Panc1 (cell line): ENCODE measurements around the gene HELZ2. TPM values are rescaled to one million over a fixed set of nuclear protein-coding genes. Genes with fewer than 3 reads are reported as not detected.

Experiments used
- ATAC-seq: fragments of 200-7000 bp; cut with Tn5 transposase; 2 replicates; pipeline ENCODE4 v1.9.1; 2020; ENCODE audit warnings: mild to moderate bottlenecking, moderate library complexity
- BruUV-seq: library from RNA; stranded (reverse); fragments of 400-500 nt; replicated peaks from 2 replicates; lab custom pipeline; 2021; lab: Mats Ljungman, UMichigan
- CTCF ChIA-PET: fragments of 300-600 bp; sonication (Branson Sonifier 250); formaldehyde crosslinking; loops from one replicate; lab custom pipeline; 2022; ENCODE audit warnings: antibody characterized with exemption; lab: Charles Lee
- POLR2A ChIA-PET: fragments of 300-600 bp; sonication (Branson Sonifier 250); formaldehyde crosslinking; loops from one replicate; lab custom pipeline; 2022; ENCODE audit warnings: antibody characterized with exemption; lab: Charles Lee
- DNase-seq: peaks from one replicate; pipeline ENCODE4 v3.0.0-alpha.2; 2010; ENCODE audit warnings: low read depth, low spot score
- H3K27ac ChIP-seq: 2 replicates; pipeline ENCODE4 v1.5.1; 2011; ENCODE audit warnings: mild to moderate bottlenecking, low read length, inconsistent platforms
- H3K27me3 ChIP-seq: fragments of 200-500 bp; sonication (Bioruptor generic); 2 replicates; pipeline ENCODE4 v1.6.0; 2014; ENCODE audit warnings: low read length, inconsistent platforms; ENCODE audit not compliant: control insufficient read depth, insufficient read depth
- H3K36me3 ChIP-seq: fragments of 200-500 bp; sonication (Bioruptor generic); 2 replicates; pipeline ENCODE4 v1.5.1; 2014; ENCODE audit warnings: inconsistent platforms, mild to moderate bottlenecking, low read length, moderate library complexity; ENCODE audit not compliant: control insufficient read depth, insufficient read depth
- H3K4me1 ChIP-seq: 2 replicates; pipeline ENCODE4 v1.5.1; 2011; ENCODE audit warnings: inconsistent platforms, mild to moderate bottlenecking, low read length, moderate library complexity; ENCODE audit not compliant: control insufficient read depth, insufficient read depth
- H3K4me3 ChIP-seq, 2 experiments: 2 replicates each; pipeline ENCODE4 v1.5.1; 2011 to 2012; ENCODE audit warnings: low read depth in 2 of 2, low read length in 2 of 2, mild to moderate bottlenecking in 2 of 2, inconsistent platforms in 1 of 2, moderate library complexity in 1 of 2
- H3K9me3 ChIP-seq: fragments of 200-500 bp; sonication (Bioruptor generic); 2 replicates; pipeline ENCODE4 v1.5.1; 2014; ENCODE audit warnings: low read depth, mild to moderate bottlenecking, inconsistent platforms, low read length, moderate library complexity; ENCODE audit not compliant: control insufficient read depth, insufficient read depth
- POLR2AphosphoS5 ChIP-seq: IDR thresholded peaks from 2 replicates; pipeline ENCODE4 v1.6.1; 2012; ENCODE audit warnings: mild to moderate bottlenecking, low read depth, low read length, moderate library complexity
- SIN3A ChIP-seq: IDR thresholded peaks from 2 replicates; pipeline ENCODE4 v1.6.1; 2012; ENCODE audit warnings: low read depth, mild to moderate bottlenecking, low read length, moderate library complexity, borderline replicate concordance; ENCODE audit not compliant: insufficient read depth
- TCF7L2 ChIP-seq: IDR thresholded peaks from 2 replicates; pipeline ENCODE4 v1.6.1; 2011; ENCODE audit warnings: mild to moderate bottlenecking, low read depth, low read length, inconsistent platforms
- in situ Hi-C: cut with HindIII; loops from 2 replicates; pipeline ENCODE4 v1.10.0; 2016; ENCODE audit warnings: low sequenced_read_pairs, low pct_unique_long_range_greater_than_20kb
- intact Hi-C: fragments of 100-400 bp; cut with micrococcal nuclease; formaldehyde crosslinking; loops from one replicate; pipeline ENCODE4 v1.10.0; 2022; ENCODE audit not compliant: unreplicated experiment
- total RNA-seq: library from RNA; stranded (reverse); gene quantifications from one replicate; pipeline ENCODE4 v1.2.1, GENCODE V29; 2021; ENCODE audit not compliant: unreplicated experiment
- TF ChIP-seq, protein P1 (sequence below), 2 experiments: IDR thresholded peaks; 2 replicates each; pipeline ENCODE4 v1.6.1; 2011 to 2012; ENCODE audit warnings: low read depth in 2 of 2, control low read depth in 1 of 2, low read length in 1 of 2, mild to moderate bottlenecking in 1 of 2, moderate library complexity in 1 of 2; ENCODE audit not compliant: insufficient read depth in 1 of 2
- TF ChIP-seq, protein P2 (sequence below): fragments of 450-650 bp; IDR thresholded peaks from 2 replicates; pipeline ENCODE4 v1.5.1; 2017; ENCODE audit warnings: mild to moderate bottlenecking

Gene HELZ2
- total RNA-seq, 1 experiment from 2014 or later, result 41.5 TPM

DNA sequence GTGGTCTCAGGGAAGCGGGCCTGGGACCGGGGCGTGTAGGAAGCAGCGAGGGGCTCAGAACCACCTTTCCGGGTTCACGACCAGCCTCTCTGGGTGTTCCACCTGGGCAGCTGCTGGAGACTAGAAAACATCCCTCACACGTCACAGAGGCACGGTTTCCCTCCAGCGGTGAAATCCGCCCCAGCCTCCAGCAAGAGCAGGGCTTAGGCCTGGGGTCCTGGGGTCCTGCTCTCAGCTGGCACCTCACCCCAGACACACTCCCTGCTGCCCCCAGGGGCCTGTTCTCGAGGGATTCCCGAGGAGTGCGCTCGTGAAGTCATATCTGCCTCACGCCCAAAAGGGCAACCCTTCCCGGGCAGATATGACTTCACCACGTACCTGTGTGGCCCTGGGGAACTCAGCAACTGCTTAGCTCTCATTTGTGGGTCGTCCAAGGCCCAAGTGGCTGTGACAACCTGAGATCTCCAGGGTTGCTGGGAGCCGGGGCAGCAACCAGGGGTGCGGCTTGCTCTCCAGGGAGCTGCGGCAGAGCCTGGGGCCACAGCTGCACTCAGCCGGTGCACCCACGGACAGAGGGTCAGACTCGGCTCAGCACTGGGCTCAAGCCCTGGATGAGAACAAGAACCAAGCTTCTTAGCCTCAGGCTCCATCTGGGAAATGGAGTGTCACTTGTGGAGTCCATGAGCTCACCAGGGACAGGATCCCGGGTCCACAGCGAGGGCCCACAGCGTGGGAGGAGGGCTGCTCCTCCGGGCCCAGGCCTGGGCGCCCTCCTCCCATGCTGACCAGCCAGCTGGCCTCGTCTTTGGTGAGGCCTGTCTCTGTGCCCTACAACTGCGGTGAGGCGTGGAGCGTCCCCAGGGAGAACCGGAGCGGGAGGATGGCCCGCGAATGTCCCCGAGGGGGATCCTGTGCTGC, 19.4 kb downstream of the HELZ2 start:
- ATAC-seq (peak; percentile 18), DNase-seq (no peak)
- TF ChIP-seq, protein P1, sequence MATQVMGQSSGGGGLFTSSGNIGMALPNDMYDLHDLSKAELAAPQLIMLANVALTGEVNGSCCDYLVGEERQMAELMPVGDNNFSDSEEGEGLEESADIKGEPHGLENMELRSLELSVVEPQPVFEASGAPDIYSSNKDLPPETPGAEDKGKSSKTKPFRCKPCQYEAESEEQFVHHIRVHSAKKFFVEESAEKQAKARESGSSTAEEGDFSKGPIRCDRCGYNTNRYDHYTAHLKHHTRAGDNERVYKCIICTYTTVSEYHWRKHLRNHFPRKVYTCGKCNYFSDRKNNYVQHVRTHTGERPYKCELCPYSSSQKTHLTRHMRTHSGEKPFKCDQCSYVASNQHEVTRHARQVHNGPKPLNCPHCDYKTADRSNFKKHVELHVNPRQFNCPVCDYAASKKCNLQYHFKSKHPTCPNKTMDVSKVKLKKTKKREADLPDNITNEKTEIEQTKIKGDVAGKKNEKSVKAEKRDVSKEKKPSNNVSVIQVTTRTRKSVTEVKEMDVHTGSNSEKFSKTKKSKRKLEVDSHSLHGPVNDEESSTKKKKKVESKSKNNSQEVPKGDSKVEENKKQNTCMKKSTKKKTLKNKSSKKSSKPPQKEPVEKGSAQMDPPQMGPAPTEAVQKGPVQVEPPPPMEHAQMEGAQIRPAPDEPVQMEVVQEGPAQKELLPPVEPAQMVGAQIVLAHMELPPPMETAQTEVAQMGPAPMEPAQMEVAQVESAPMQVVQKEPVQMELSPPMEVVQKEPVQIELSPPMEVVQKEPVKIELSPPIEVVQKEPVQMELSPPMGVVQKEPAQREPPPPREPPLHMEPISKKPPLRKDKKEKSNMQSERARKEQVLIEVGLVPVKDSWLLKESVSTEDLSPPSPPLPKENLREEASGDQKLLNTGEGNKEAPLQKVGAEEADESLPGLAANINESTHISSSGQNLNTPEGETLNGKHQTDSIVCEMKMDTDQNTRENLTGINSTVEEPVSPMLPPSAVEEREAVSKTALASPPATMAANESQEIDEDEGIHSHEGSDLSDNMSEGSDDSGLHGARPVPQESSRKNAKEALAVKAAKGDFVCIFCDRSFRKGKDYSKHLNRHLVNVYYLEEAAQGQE (IDR thresholded peaks at IDR 0.05; ENCODE audit: insufficient read depth in 1 of 2, low read depth in 2 of 2, low read length in 1 of 2), result no peak
- TF ChIP-seq POLR2AphosphoS5 (no peak), SIN3A (no peak), TCF7L2 (no peak)
- TF ChIP-seq, protein P2, sequence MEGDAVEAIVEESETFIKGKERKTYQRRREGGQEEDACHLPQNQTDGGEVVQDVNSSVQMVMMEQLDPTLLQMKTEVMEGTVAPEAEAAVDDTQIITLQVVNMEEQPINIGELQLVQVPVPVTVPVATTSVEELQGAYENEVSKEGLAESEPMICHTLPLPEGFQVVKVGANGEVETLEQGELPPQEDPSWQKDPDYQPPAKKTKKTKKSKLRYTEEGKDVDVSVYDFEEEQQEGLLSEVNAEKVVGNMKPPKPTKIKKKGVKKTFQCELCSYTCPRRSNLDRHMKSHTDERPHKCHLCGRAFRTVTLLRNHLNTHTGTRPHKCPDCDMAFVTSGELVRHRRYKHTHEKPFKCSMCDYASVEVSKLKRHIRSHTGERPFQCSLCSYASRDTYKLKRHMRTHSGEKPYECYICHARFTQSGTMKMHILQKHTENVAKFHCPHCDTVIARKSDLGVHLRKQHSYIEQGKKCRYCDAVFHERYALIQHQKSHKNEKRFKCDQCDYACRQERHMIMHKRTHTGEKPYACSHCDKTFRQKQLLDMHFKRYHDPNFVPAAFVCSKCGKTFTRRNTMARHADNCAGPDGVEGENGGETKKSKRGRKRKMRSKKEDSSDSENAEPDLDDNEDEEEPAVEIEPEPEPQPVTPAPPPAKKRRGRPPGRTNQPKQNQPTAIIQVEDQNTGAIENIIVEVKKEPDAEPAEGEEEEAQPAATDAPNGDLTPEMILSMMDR, result no peak
- ChIA-PET CTCF (no interaction called here), POLR2A (interaction anchor here (0.6 kb wide), 2 partner anchors 33 to 432 kb away, joined by 3 to 8 read pairs; no protein-coding TSS in a partner anchor)
- intact Hi-C loops (no loop called here), in situ Hi-C loops (no loop called here)
- H3K4me3 ChIP-seq, result peak overlapping the region in 1 of 2 experiments; percentile 55; a peak in 1 of 4 replicates
- H3K27me3 ChIP-seq, result no peaks in the 10 kb centered on the region
- H3K36me3 ChIP-seq, result no peaks in the 10 kb centered on the region
- peaks cover 8% of the 10 kb centered on the region for H3K4me1 ChIP-seq
- no peaks in the 10 kb centered on the region for H3K9me3 ChIP-seq
- H3K27ac ChIP-seq, result no peak overlapping the region
- no TSS peak for BruUV-seq

DNA sequence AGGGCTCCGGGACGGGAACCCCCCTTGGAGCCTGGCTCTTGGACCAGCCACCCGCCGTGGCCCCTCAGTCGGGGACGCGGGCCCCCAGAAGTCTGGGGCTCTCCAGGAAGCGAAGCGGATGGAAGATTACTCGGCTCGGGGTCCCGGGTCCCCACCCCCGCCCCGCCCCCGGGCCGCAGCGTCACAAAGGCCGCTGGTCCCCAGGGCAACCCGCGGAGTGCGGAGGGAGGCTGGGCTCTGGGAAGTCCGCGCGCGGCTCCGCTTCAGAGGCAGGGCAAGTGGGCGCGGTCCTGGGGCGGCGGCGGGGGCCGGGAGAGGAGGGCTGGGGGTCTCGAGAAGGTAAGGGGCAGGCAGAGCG, 20.1 kb downstream of the HELZ2 start, which contains the start of gene FNDC11:
TSS of gene FNDC11 (plus strand) at position 227 of the 358 bp plus-strand sequence. CDS start 1,505 bp downstream, outside the sequence.
- TF ChIP-seq, protein P1 (IDR thresholded peaks at IDR 0.05; ENCODE audit: insufficient read depth in 1 of 2, low read depth in 2 of 2, low read length in 1 of 2), result no peak
- no peak for TF ChIP-seq TCF7L2
- TF ChIP-seq POLR2AphosphoS5, result no peak
- no peak for TF ChIP-seq SIN3A
- TF ChIP-seq, protein P2, result no peak
- Histone ChIP-seq H3K9me3 (no peaks in the 10 kb centered on the region), H3K27me3 (no peaks in the 10 kb centered on the region), H3K36me3 (no peaks in the 10 kb centered on the region), H3K27ac (0 out of 2 replicates have a peak within 1 kb of the TSS, but pooled peaks have one; percentile 51), H3K4me3 (peak within 1 kb of the TSS; percentile 55 to 67), H3K4me1 (peaks cover 8% of the 10 kb centered on the region)
- CTCF ChIA-PET, result no interaction called here
- POLR2A ChIA-PET, result no interaction called here
- BruUV-seq, result no TSS peak
- DNase-seq (no peak), ATAC-seq (peak; percentile 32)
- in situ Hi-C loops (no loop called here), intact Hi-C loops (no loop called here)
